ENCODE results near the gene PRICKLE3. TPM values are rescaled to one million over a fixed set of nuclear protein-coding genes. Genes with fewer than 3 reads are reported as not detected.

Gene PRICKLE3
- total RNA-seq (ENCODE audit: low replicate concordance): 3.0 and 4.1 TPM in 2 replicates

GRCh38 chrX:49186125-49187027 lies at the start of gene PRICKLE3:
Gene PRICKLE3, minus strand, starts transcription at chrX:49186373. Its CDS starts 76 bp downstream, at chrX:49186297.

GRCh38 chrX:49233176-49233575 lies 47.0 kb upstream of the PRICKLE3 start, which contains the start of gene CACNA1F:
Gene CACNA1F, minus strand, starts transcription at chrX:49233340. Its CDS starts 31 bp downstream, at chrX:49233309.

GRCh38 chrX:49199906-49200771 lies 14.0 kb upstream of the PRICKLE3 start, which contains the start of gene SYP:
Gene SYP, minus strand, starts transcription at chrX:49200193. Its CDS starts 7 bp downstream, at chrX:49200186.

GRCh38 chrX:49171752-49172279 lies 14.4 kb downstream of the PRICKLE3 start, which contains the start of gene PLP2:
Gene PLP2, plus strand, starts transcription at chrX:49171898. Its CDS starts 103 bp downstream, at chrX:49172001.

GRCh38 chrX:49162620-49163019 lies 23.6 kb downstream of the PRICKLE3 start, which contains the start of gene MAGIX:
Gene MAGIX, plus strand, starts transcription at chrX:49162758. Its CDS starts 132 bp downstream, at chrX:49162890.

Other genes starting within 250 kb of the PRICKLE3 start
- 33.3 and 34.9 TPM in 2 replicates for gene OTUD5, start 228.8 kb downstream of the PRICKLE3 start, total RNA-seq (ENCODE audit: low replicate concordance)
- 0.45 and 0.59 TPM in 2 replicates for gene KCND1, start 214.5 kb downstream of the PRICKLE3 start, total RNA-seq (ENCODE audit: low replicate concordance)
- gene GRIPAP1, start 184.1 kb downstream of the PRICKLE3 start, total RNA-seq (ENCODE audit: low replicate concordance): 27.9 and 28.1 TPM in 2 replicates
- gene TFE3, start 143.0 kb downstream of the PRICKLE3 start, total RNA-seq (ENCODE audit: low replicate concordance): 19.7 and 47.7 TPM in 2 replicates
- gene CCDC120, start 127.4 kb downstream of the PRICKLE3 start, total RNA-seq (ENCODE audit: low replicate concordance): under 0.01 and 0.38 TPM in 2 replicates
- gene PRAF2, start 112.4 kb downstream of the PRICKLE3 start, total RNA-seq (ENCODE audit: low replicate concordance): 5.9 and 7.7 TPM in 2 replicates
- gene WDR45, start 106.5 kb downstream of the PRICKLE3 start, total RNA-seq (ENCODE audit: low replicate concordance): 35.6 and 46.3 TPM in 2 replicates
- gene GPKOW, start 62.6 kb downstream of the PRICKLE3 start, total RNA-seq (ENCODE audit: low replicate concordance): 15.3 and 21.6 TPM in 2 replicates
- 0.82 and 1.7 TPM in 2 replicates for gene MAGIX, start 23.6 kb downstream of the PRICKLE3 start, total RNA-seq (ENCODE audit: low replicate concordance)
- gene PLP2, start 14.5 kb downstream of the PRICKLE3 start, total RNA-seq (ENCODE audit: low replicate concordance): 15.9 and 17.5 TPM in 2 replicates
- gene SYP, start 13.8 kb upstream of the PRICKLE3 start, total RNA-seq (ENCODE audit: low replicate concordance): 0.08 and 0.12 TPM in 2 replicates
- not detected in 2 replicates for gene CACNA1F, start 47.0 kb upstream of the PRICKLE3 start, total RNA-seq (ENCODE audit: low replicate concordance)
- 6.2 and 7.6 TPM in 2 replicates for gene CCDC22, start 49.1 kb upstream of the PRICKLE3 start, total RNA-seq (ENCODE audit: low replicate concordance)
- gene FOXP3, start 78.3 kb upstream of the PRICKLE3 start, total RNA-seq (ENCODE audit: low replicate concordance): not detected in 2 replicates
- 4.4 and 16.7 TPM in 2 replicates for gene PPP1R3F, start 83.4 kb upstream of the PRICKLE3 start, total RNA-seq (ENCODE audit: low replicate concordance)
- gene GAGE10, start 117.3 kb upstream of the PRICKLE3 start, total RNA-seq (ENCODE audit: low replicate concordance): not detected in 2 replicates
- not detected in 2 replicates for gene GAGE12J, start 135.7 kb upstream of the PRICKLE3 start, total RNA-seq (ENCODE audit: low replicate concordance)
- not detected in 2 replicates for gene GAGE13, start 145.2 kb upstream of the PRICKLE3 start, total RNA-seq (ENCODE audit: low replicate concordance)

Data from smooth muscle cell of the coronary artery (primary cell).